Measurements from ENCODE around the gene HSD17B1.
"Not testable (repeated sequence)": the region's sequence is repeated elsewhere in the genome, so short reads cannot be mapped to it uniquely, and the experiment has no call there.

HSD17B1 gene

GRCh38 chr17:42548070-42548837 lies 4.5 kb upstream of the HSD17B1 start:
- peak; percentile 87 for DNase-seq

GRCh38 chr17:42548993-42549755 lies 3.5 kb upstream of the HSD17B1 start:
- no peak for DNase-seq

GRCh38 chr17:42553161-42553818 lies 567 bp downstream of the HSD17B1 start:
- no peak for DNase-seq

GRCh38 chr17:42553866-42554249 lies 1.1 kb downstream of the HSD17B1 start:
- DNase-seq, result no peak

GRCh38 chr17:42554250-42555121 lies 1.8 kb downstream of the HSD17B1 start:
- peak; percentile 89 for DNase-seq

GRCh38 chr17:42555122-42555622 lies 2.4 kb downstream of the HSD17B1 start:
- no peak for DNase-seq

GRCh38 chr17:42555961-42556617 lies 3.4 kb downstream of the HSD17B1 start:
- DNase-seq, result not testable (repeated sequence)

GRCh38 chr17:42559075-42559474 lies 6.4 kb downstream of the HSD17B1 start:
- no peak for DNase-seq

- DNase-seq, result no peak
Measured at GRCh38 chr17:42560246-42560645, 7.5 kb downstream of the HSD17B1 start.

- peak; percentile 96 for DNase-seq
Measured at GRCh38 chr17:42561897-42562387, 9.2 kb downstream of the HSD17B1 start, which contains the start of gene COASY. COASY (plus strand) TSS chr17:42562148; CDS start chr17:42562623, 475 bp downstream.

- no peak for DNase-seq
Measured at GRCh38 chr17:42562388-42563142, 9.8 kb downstream of the HSD17B1 start.

GRCh38 chr17:42563143-42563509 lies 10.4 kb downstream of the HSD17B1 start:
- no peak for DNase-seq

GRCh38 chr17:42563543-42563942 lies 10.8 kb downstream of the HSD17B1 start:
- no peak for DNase-seq

GRCh38 chr17:42563950-42564349 lies 11.2 kb downstream of the HSD17B1 start:
- no peak for DNase-seq

GRCh38 chr17:42564815-42565522 lies 12.2 kb downstream of the HSD17B1 start:
- no peak for DNase-seq

- DNase-seq, result no peak
Measured at GRCh38 chr17:42565523-42566214, 12.9 kb downstream of the HSD17B1 start.

- no peak for DNase-seq
Measured at GRCh38 chr17:42566215-42566882, 13.6 kb downstream of the HSD17B1 start.

GRCh38 chr17:42566883-42567573 lies 14.3 kb downstream of the HSD17B1 start, which contains the start of gene MLX:
MLX (plus strand) TSS chr17:42567100; CDS start chr17:42567125, 25 bp downstream.
- DNase-seq, result peak; percentile 95

Data from stimulated activated CD8-positive, alpha-beta memory T cell treated with anti-CD3 and anti-CD28 coated beads, Interleukin-4, amount 100 ng/mL, for 48 hours (primary cell).